Measurements from ENCODE around the gene NTNG2.

NTNG2 gene

GRCh38 chr9:132235125-132235524 lies 73.3 kb downstream of the NTNG2 start:
- TF ChIP-seq CREB5 (CRISPR knock-in tag; IDR thresholded peaks at IDR 0.05; ENCODE audit: low read depth) (no peak), TCF4 (CRISPR knock-in tag; IDR thresholded peaks at IDR 0.05; ENCODE audit: borderline replicate concordance) (no peak), ZFP3 (CRISPR knock-in tag; IDR thresholded peaks at IDR 0.05) (no peak), TOX (CRISPR knock-in tag; IDR thresholded peaks at IDR 0.05; ENCODE audit: borderline replicate concordance) (no peak), SNAI2 (CRISPR knock-in tag; IDR thresholded peaks at IDR 0.05) (no peak), ZFP30 (CRISPR knock-in tag; IDR thresholded peaks at IDR 0.05) (no peak)
- ATAC-seq = no peak

- ATAC-seq = peak; percentile 59
- TF ChIP-seq ZNF8 (CRISPR knock-in tag; IDR thresholded peaks at IDR 0.05) = no peak
- TF ChIP-seq PPARA (CRISPR knock-in tag; IDR thresholded peaks at IDR 0.05; ENCODE audit: borderline replicate concordance) = no peak
- TF ChIP-seq GLIS3 (CRISPR knock-in tag; IDR thresholded peaks at IDR 0.05) = no peak
- TF ChIP-seq ZNF565 (CRISPR knock-in tag; conservative IDR thresholded peaks at IDR 0.05; ENCODE audit: low read depth) = no peak
- no peak for TF ChIP-seq RARB (CRISPR knock-in tag; IDR thresholded peaks at IDR 0.05)
- TF ChIP-seq ISL1 (CRISPR knock-in tag; IDR thresholded peaks at IDR 0.05) = no peak
- TF ChIP-seq POU6F1 (CRISPR knock-in tag; IDR thresholded peaks at IDR 0.05; ENCODE audit: borderline replicate concordance, low read depth) = no peak
- no peak for TF ChIP-seq CSRNP3 (CRISPR knock-in tag; IDR thresholded peaks at IDR 0.05)
- no peak for TF ChIP-seq ZFP3 (CRISPR knock-in tag; IDR thresholded peaks at IDR 0.05)
- no peak for TF ChIP-seq ZNF70 (CRISPR knock-in tag; IDR thresholded peaks at IDR 0.05)
Observed at GRCh38 chr9:132235894-132236661, 74.2 kb downstream of the NTNG2 start.

- no peak for ATAC-seq
- no peak for TF ChIP-seq POU6F1 (CRISPR knock-in tag; IDR thresholded peaks at IDR 0.05; ENCODE audit: borderline replicate concordance, low read depth)
- no peak for TF ChIP-seq ZFP3 (CRISPR knock-in tag; IDR thresholded peaks at IDR 0.05)
- no peak for TF ChIP-seq CSRNP3 (CRISPR knock-in tag; IDR thresholded peaks at IDR 0.05)
- TF ChIP-seq OSR1 (CRISPR knock-in tag; IDR thresholded peaks at IDR 0.05) = no peak
- no peak for TF ChIP-seq ESRRG (CRISPR knock-in tag; IDR thresholded peaks at IDR 0.05)
- TF ChIP-seq PPARA (CRISPR knock-in tag; IDR thresholded peaks at IDR 0.05; ENCODE audit: borderline replicate concordance) = no peak
- TF ChIP-seq RARB (CRISPR knock-in tag; IDR thresholded peaks at IDR 0.05) = no peak
- TF ChIP-seq BACH2 (CRISPR knock-in tag; IDR thresholded peaks at IDR 0.05; ENCODE audit: borderline replicate concordance) = no peak
- no peak for TF ChIP-seq TOX (CRISPR knock-in tag; IDR thresholded peaks at IDR 0.05; ENCODE audit: borderline replicate concordance)
- no peak for TF ChIP-seq CSDC2 (CRISPR knock-in tag; IDR thresholded peaks at IDR 0.05)
- no peak for TF ChIP-seq ZC3H10 (CRISPR knock-in tag; IDR thresholded peaks at IDR 0.05)
Observed at GRCh38 chr9:132236662-132237311, 74.9 kb downstream of the NTNG2 start.
